Prostate gland (tissue), 2 donors: ENCODE results near the gene SULT1B1. TPM values are rescaled to one million over a fixed set of nuclear protein-coding genes. Genes with fewer than 3 reads are reported as not detected.

Source experiments
- DNase-seq: peaks from one replicate; pipeline ENCODE4 v3.0.0-alpha.2; 2019; ENCODE audit warnings: low spot score
- H3K27ac ChIP-seq, 2 donors: fragments of 200-600 bp; sonication (generic); 2 replicates each; pipeline ENCODE4 v1.5.1; 2017 to 2019
- H3K27me3 ChIP-seq: fragments of 200-600 bp; sonication (generic); replicated peaks from 2 replicates; pipeline ENCODE4 v1.5.1; 2019; ENCODE audit not compliant: insufficient read depth
- H3K36me3 ChIP-seq, 2 donors: fragments of 200-600 bp; sonication (generic); 1 replicate in 1 of 2; 2 replicates in 1 of 2; pipeline versions ENCODE4 v1.5.1 to v1.8.1; 2017 to 2019
- H3K4me1 ChIP-seq: fragments of 200-600 bp; sonication (generic); replicated peaks from 2 replicates; pipeline ENCODE4 v1.5.1; 2019
- H3K4me3 ChIP-seq, 2 donors: fragments of 200-600 bp; sonication (generic); 2 replicates each; pipeline ENCODE4 v1.5.1; 2017 to 2019
- H3K9me3 ChIP-seq: fragments of 200-600 bp; sonication (generic); 2 replicates; pipeline ENCODE4 v1.5.1; 2017
- CTCF ChIP-seq, 4 experiments: fragments of 200-600 bp in 2 of 4; fragments of 450-650 bp in 2 of 4; sonication (generic) in 2 of 4; IDR thresholded peaks; 1 replicate in 3 of 4; 2 replicates in 1 of 4; pipeline ENCODE4 v1.5.1; 2016 to 2019; ENCODE audit warnings: antibody characterized with exemption in 4 of 4, mild to moderate bottlenecking in 2 of 4, moderate library complexity in 2 of 4
- POLR2A ChIP-seq: fragments of 450-650 bp; IDR thresholded peaks from one replicate; pipeline ENCODE4 v1.6.1; 2016; ENCODE audit warnings: antibody characterized with exemption, mild to moderate bottlenecking
- POLR2AphosphoS5 ChIP-seq: sonication (generic); formaldehyde crosslinking; IDR thresholded peaks from one replicate; pipeline ENCODE4 v1.6.1; 2017; ENCODE audit warnings: antibody characterized with exemption
- WGBS: methylation state at CpG from one replicate; pipeline ENCODE4 v1.1.5; 2018; 5-methylcytosine and 5-hydroxymethylcytosine counted together
- intact Hi-C: fragments of 100-400 bp; cut with DNase I; formaldehyde crosslinking; loops from one replicate; pipeline ENCODE4 v1.14.2; 2022
- total RNA-seq, 2 donors: library from RNA; depleted of rRNA; stranded (reverse); fragments of >200 nt; gene quantifications; one replicate each; pipeline ENCODE4 v1.1.0, GENCODE V29; 2016

SULT1B1 gene
- total RNA-seq, 2 donors from 2014 or later: 0.36 to 3.0 TPM

DNA sequence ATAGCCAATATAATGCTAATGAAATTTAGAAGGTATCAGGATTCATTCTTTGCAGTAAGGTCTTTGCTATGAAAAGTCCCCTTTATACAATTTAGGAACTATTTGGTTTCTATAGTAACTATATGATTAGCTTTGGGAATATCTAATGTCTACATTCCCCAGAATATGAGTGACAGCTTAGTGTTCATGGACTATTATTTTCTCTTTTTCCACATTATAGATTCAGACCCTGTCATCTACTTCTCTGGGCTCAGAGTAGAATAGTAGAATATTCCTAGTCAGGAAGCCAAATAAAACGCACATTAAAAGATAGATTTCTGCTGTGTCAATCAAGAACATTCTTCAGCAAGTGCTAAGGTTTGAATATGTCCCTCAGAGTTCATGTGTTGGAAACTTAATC lies 26.1 kb upstream of the SULT1B1 start:
- no peaks in the 10 kb centered on the region for H3K9me3 ChIP-seq
- no peak overlapping the region for H3K4me3 ChIP-seq
- TF ChIP-seq POLR2A: no peak
- no peak for TF ChIP-seq POLR2AphosphoS5
- TF ChIP-seq CTCF (IDR thresholded peaks at IDR 0.05): no peak
- H3K4me1 ChIP-seq: no peaks in the 10 kb centered on the region
- intact Hi-C loops: no loop called here
- DNase-seq: no peak
- no peaks in the 10 kb centered on the region for H3K27me3 ChIP-seq
- no peak overlapping the region for H3K27ac ChIP-seq
- H3K36me3 ChIP-seq: no peaks in the 10 kb centered on the region
- WGBS: 84% methylated on average over 1 of the region's 1 CpG

DNA sequence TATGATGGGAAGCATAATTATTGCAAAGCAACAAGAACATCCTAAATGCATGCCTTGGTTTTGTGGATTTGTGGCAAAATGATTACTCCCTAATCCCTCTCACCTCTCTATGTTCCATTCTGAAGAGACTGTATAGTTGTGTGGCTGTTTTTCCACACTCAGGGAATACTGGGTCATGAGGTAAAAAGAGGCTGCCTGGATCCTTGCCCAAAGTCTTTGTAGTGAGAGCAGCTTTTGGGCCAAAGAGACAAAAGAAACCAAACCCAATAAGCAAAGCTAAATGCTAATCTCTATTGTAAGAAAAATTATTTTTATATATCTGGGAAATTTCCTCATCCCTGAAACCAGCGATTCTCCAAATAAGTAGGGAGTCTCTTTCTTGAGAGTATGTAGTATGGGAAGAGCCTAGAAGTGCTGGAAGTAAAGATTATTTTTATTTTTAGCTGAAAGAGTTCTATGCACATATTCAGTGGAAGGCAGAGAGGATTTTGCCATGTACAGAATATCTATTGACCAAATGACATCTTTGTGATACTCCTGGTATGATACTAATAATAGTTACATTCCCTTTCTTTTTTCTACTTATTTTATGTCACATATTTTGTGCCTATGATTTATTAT lies 24.9 kb upstream of the SULT1B1 start:
- H3K9me3 ChIP-seq: no peaks in the 10 kb centered on the region
- no peak overlapping the region for H3K4me3 ChIP-seq
- H3K36me3 ChIP-seq: no peaks in the 10 kb centered on the region
- no peak for DNase-seq
- intact Hi-C loops: no loop called here
- no peaks in the 10 kb centered on the region for H3K27me3 ChIP-seq
- TF ChIP-seq POLR2AphosphoS5 (no peak), CTCF (IDR thresholded peaks at IDR 0.05) (no peak), POLR2A (no peak)
- no peaks in the 10 kb centered on the region for H3K4me1 ChIP-seq
- WGBS: 95% methylated on average over 1 of the region's 1 CpG
- H3K27ac ChIP-seq: no peak overlapping the region

- Histone ChIP-seq H3K4me3 (no peak overlapping the region), H3K27me3 (no peaks in the 10 kb centered on the region), H3K9me3 (no peaks in the 10 kb centered on the region), H3K36me3 (no peaks in the 10 kb centered on the region), H3K27ac (no peak overlapping the region), H3K4me1 (no peaks in the 10 kb centered on the region)
- intact Hi-C loops: no loop called here
- WGBS: 98% methylated on average over 15 of the region's 15 CpGs
- no peak for DNase-seq
- TF ChIP-seq POLR2AphosphoS5: no peak
- TF ChIP-seq CTCF (IDR thresholded peaks at IDR 0.05): no peak
- TF ChIP-seq POLR2A: no peak
Observed at GRCh38 chr4:69782651-69783310, 22.4 kb upstream of the SULT1B1 start.

- no peak for DNase-seq
- H3K27me3 ChIP-seq: no peaks in the 10 kb centered on the region
- WGBS: 86% methylated on average over 19 of the region's 19 CpGs
- H3K4me1 ChIP-seq: no peaks in the 10 kb centered on the region
- H3K9me3 ChIP-seq: no peaks in the 10 kb centered on the region
- no peak for TF ChIP-seq POLR2AphosphoS5
- TF ChIP-seq POLR2A: no peak
- intact Hi-C loops: no loop called here
- no peak overlapping the region for H3K4me3 ChIP-seq
- H3K27ac ChIP-seq: no peak overlapping the region
- H3K36me3 ChIP-seq: no peaks in the 10 kb centered on the region
Observed at GRCh38 chr4:69781458-69782418, 21.3 kb upstream of the SULT1B1 start.

DNA sequence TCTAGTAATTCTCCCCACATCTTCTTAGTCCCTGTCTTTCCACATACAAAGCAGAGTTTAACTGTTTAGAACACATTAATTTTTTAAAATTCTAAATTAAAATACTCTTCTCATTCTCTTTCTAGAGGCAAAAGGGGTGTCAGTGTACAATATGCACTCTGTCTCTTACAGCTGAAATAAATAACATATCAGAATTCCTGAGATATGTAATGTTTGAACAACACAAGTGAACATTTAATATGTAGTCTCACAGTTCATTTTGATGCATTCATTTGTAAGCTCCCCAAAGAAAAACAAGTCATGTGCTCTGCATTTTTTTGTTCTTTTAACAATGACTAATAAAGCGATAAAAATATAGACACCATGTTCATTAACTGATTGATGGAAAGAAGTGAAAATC lies 19.7 kb upstream of the SULT1B1 start:
- no peak for DNase-seq
- intact Hi-C loops: no loop called here
- Histone ChIP-seq H3K4me3 (no peak overlapping the region), H3K27me3 (no peaks in the 10 kb centered on the region), H3K27ac (no peak overlapping the region), H3K4me1 (no peaks in the 10 kb centered on the region), H3K9me3 (no peaks in the 10 kb centered on the region), H3K36me3 (no peaks in the 10 kb centered on the region)
- WGBS: 92% methylated on average over 1 of the region's 1 CpG
- no peak for TF ChIP-seq CTCF (IDR thresholded peaks at IDR 0.05)
- no peak for TF ChIP-seq POLR2AphosphoS5
- no peak for TF ChIP-seq POLR2A
